Suppressor macrophage (primary cell): ENCODE measurements around the gene ATP10A.

Source experiments
- DNase-seq, 4 experiments: peaks; one replicate each; pipeline ENCODE4 v3.0.0-alpha.2; 2020 to 2022

The ATP10A gene

DNA sequence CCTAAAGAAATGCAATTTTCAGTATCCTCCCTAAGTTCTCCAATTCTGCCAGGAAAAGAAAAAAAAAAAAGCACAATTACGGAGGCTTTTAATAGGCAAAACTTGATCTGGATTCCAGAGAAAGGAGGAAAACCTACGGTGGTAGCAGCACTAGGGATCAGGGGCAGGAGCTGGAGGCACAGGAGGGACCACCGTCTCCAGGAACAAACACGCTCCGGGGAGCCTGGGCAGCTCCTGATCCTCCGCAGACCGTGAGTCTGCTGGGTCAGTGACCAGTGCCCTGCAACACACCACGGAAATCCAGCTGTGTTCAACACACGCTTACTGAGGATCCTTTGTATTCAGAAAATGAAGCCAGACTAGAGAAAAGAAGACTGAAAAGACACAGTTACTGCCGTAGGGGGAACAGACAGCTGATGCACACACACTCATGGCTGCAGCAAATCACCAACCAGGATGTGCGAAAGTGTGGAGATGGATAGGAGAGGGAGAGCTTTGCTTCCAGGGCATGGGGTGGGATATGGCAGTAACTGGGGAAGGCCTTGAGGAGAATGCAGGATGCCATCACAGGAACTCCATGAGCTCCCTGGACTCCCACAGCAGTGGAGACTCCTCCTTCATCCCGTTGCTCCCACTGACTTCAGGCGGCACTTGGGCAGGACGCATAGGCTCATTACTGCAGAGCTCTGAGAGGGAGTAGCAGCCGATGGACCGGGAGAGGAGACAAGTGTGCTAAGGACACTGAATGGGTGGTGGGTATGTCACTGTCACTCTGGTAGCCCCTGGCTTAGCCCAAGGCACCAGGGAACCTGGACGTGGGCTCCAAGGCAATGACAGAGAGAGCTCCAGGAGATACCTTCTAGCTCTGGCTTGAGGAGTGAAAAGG, 167.0 kb downstream of the ATP10A start:
- DNase-seq: no peak

DNA sequence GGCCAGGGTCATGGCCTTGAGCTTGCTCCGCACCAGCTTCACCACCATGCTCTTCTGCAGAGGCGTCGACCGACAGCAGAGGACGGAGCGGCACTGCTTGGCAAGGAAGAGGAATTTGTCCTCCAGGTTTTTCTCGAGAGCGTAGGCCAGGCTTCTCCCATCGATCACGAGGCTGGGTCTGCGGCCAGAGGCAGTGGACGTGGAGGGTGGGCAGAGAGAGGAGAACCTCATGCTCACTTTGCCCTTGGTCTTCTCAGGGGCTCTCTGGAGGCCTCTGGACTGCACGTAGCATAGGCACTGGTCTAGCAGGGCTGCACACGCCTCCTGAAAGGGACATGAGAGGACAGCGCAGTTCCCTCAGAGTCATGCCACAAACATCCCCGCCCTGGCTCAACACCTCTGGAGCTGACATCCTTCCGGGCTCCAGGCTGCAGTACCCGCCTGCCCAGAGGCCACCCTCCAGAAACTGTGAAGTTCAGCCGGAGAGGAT, 168.3 kb downstream of the ATP10A start:
- no peak for DNase-seq

DNA sequence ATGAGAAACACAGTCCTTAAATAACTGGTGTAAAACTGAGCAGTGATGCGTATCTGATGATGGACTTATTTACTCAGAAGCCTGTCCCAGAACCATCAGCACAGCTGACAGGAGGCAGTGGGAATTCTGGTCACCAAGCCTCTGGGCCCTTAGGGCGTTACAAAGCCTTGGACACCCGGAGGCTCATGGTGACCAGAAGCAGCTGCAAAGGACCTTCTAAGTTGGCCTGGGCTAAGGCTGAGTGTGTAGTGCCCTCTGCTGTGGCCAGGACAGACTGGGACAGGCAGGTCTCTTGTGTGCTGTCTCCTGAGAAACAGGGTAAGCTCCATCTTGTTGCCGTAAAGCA, 168.9 kb downstream of the ATP10A start:
- DNase-seq: no peak

DNA sequence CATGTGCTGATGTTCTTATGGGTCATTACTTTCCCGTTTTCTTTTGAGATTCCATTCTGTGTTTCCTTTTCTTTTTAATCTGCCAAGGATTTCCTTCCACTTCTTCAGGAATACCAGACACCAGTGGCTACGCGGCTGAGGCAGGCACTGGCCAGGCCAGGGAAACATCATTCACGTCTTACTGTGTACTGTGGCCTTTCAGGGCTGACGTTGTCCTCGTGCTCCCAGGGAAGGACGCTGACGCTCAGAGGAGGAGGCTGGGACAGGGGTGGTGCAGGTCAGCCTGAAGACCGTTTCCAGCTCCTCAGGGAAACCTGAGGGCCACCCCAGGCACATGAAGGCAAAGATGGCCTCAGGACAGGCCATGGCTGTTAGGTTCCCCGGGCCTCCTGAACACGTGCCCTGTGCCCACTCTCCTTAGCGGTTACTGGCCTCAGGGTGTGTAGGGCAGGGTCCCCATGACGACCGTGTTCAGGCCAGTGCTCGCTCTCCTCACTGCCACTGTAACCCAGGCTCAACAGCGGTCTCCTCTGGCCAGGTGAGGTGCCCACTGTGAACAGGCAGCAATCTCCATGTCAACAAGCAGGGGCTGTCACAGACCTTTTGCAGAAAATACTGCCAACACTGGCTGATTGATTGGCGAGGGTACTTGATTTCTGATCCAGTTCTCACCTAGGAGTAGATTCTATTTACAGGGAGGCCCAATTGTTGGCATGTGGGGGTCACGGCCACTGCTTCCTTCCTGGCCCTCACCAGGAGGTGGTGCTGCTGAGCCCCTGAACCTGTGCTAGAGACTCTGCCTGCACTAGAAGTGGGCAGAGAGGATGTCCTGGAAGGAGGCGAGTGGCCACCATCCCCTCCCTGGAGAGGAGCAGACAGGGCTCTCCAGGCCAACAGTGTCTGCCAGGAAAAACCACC, 169.5 kb downstream of the ATP10A start:
- peak; percentile 55 to 79 (median 65) for DNase-seq

DNA sequence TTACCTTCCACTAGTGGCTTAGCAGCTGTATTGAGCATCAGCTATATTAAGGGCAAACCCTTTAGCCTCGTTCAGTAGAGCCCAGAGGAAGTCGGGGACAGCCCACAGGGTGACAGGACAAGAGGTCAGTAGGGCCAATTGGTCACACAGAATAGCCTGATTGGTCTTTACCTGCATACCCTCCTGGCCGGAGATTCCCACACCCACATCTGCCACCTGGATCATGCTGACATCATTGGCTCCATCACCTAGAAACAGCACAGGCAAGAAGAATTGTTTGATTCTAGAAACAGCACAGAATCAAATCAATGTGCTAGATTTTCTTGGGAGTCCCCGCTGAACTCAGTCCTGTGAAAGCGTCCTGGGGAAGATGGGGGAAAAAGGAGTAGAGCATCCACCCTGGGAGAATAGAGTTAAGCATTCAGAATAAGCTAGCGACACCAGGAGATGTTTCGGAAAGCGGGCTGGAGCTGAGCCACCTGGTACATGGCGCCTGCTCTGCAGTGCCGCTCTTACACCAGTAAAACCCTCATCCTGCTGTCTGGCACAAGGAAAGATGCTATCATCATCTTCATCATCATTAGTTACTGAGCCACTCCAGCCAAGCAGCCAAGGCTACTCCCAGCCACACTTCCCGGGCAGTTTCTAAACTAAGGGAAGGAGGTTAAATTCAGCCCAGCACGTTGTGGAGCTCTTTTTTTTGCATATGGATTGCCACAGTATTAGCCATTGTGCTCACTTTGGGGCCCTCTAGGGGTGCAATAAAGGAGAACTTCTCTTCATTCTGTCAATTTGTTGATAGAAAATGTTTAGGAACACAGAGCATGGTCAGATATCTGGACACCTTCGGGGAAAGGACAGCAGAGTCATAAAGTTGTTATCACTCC, 171.3 kb downstream of the ATP10A start:
- DNase-seq: peak in 2 of 4 experiments; percentile 16 to 22

GRCh38 chr15:25690673-25691543, 172.2 kb downstream of the ATP10A start:
- peak in 3 of 4 experiments; percentile 12 to 37 (median 27) for DNase-seq

GRCh38 chr15:25689592-25689991, 173.5 kb downstream of the ATP10A start:
- no peak for DNase-seq

- no peak for DNase-seq
Measured at GRCh38 chr15:25688166-25688565, 175.0 kb downstream of the ATP10A start.

- DNase-seq: no peak
Measured at GRCh38 chr15:25687689-25688088, 175.4 kb downstream of the ATP10A start.

DNA sequence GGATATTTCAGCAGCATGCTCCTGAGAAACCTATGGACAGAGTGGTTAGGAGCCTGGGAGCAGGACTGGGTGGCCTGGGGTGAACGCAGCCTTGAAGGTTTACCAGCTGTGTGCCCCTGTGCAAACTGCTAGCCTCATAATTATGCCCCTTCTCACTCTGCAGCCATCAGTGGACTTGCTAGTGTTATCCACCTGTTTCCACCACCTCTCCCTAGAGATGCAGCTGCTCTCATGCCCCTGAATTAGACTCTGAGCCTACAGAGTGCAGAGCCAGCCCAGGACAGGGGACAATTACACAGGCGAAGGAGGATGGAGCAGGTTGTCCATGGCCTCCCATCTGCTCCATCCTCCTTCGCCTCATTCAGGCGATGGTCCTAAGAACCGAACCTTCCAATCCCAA, 175.9 kb downstream of the ATP10A start:
- no peak for DNase-seq

GRCh38 chr15:25686780-25687179, 176.3 kb downstream of the ATP10A start:
- no peak for DNase-seq

DNA sequence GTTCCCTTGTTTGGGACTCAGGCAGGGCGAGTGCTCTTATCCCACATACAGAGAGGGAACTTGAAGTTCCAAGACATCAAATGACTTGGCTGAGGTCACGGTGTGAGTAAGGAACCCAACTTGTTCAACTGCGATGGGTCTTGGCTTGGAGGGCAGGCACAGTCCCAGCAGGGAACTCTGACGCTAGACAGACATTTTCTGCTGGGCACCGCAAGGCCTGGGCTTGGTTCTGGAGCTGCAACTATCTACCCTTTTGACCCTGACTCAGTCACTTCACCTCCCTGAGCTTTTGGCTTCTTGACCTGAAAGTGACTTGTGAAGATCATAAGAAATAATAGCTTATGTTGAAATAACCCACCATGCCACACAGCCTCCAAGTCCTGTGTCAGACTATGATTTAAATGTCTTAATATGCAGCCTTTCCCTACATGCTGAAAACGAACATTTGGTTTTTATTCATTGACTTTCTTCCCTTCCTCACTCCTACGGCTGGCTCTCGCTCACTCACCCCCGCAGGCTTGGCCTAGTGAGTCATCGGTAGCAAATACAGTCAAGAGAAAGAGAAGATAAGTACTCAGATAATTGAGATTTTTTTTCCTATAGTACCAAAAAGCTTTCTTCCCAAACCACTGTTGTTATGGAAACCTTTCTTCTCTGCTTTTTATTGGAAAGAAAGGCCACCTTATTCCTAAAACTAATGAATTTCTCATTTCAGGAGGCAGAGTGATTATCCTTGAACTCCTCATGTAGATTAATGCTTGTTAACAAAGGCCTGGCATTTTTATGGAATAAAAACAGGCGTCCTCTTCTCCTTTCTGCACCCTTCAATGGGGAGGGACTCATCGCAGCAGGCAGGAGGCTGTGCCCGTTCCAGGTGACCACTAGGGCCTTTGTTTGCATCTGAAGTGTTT, 178.4 kb downstream of the ATP10A start:
- DNase-seq: peak; percentile 9 to 46 (median 26)

- no peak for DNase-seq
Measured at GRCh38 chr15:25683911-25684310, 179.2 kb downstream of the ATP10A start.

DNA sequence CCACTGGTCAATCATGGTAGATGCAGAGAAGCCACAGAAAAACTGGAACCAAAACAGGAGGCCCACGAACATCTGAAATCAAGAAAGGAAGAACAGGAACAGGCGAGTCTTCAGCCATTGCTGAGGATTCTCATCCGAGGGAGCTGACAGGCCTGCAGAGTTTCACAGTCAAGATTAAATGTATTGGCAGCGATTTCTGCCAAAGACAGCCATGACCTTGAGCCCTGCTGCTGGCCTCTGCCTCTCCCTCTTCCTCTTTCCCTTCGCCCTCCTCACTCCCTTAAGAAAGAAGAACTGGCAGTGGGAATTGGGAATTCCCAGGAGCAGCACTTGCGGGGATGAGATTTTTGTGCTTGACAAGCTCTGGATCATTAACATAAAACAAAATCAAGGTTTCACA, 179.7 kb downstream of the ATP10A start:
- DNase-seq: no peak

- no peak for DNase-seq
Measured at GRCh38 chr15:25682340-25682739, 180.8 kb downstream of the ATP10A start.

GRCh38 chr15:25680686-25681025, 182.5 kb downstream of the ATP10A start:
- no peak for DNase-seq

DNA sequence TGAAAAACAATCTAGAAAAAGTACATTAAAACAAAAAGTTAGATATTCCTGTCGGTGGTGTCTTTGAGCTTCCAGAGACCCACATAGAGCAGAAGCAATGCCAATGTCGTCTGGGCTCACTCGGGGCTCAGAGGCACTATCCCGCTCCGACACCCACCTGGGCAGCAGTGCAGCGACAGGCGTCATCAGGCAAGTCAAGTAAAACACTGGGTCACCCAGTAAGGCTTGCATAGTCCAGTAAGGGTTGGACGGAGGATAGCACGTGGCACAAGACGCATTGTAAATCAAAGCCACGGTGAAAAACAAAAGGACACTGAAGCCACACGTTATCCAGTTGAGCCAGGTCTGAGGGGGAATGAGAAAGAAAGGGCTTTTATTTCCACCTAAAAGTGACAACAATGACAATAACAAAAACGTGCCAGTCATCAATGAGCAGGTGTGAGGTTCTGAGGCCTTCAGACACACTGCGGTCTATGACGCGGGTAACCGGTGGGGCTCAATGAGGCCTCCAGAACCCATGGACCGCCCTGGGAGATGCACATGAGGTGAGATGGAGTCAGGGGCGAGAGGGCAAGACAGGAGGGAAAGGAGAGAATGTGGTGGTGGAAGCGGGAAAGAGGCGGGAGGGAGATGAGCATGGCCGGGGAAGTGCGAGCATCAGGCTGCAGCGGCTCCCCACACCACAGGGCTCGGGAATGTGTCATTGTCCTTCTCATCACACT, 183.0 kb downstream of the ATP10A start:
- DNase-seq: no peak

DNA sequence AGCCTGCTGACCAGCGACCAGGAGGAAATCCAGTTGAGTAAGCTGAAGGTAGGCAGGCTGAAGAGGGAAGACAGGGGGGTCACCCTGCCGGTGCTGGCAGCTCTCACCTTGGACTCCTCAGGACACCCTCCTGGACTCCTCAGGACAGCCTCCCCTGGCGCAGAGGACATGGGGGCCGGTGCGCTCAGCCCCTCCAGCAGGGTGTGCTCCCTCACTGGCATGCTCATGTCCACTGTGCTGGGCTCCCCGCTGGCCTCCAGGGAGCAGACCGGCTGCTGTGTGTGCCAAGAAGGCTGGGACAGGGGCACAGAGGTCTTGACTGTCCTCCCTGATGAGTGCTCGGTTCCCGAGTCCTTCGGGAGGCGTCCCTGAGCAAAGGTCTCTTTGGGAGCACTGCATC, 183.6 kb downstream of the ATP10A start:
- no peak for DNase-seq

GRCh38 chr15:25678500-25678855, 184.6 kb downstream of the ATP10A start:
- no peak for DNase-seq
